Keratinocyte (primary cell): ENCODE measurements around the gene ARHGAP1. TPM values are rescaled to one million over a fixed set of nuclear protein-coding genes. Genes with fewer than 3 reads are reported as not detected.
"Not testable (repeated sequence)": the region's sequence is repeated elsewhere in the genome, so short reads cannot be mapped to it uniquely, and the experiment has no call there.

Source experiments
- DNase-seq: peaks from one replicate; pipeline ENCODE4 v3.0.0-alpha.2; 2011; ENCODE audit warnings: low read depth, missing footprints, low spot score
- FAIRE-seq: peaks from 2 replicates; lab custom pipeline; 2011; peaks lifted over from hg19 to GRCh38; lab: Jason Lieb, UNC
- H2AFZ ChIP-seq: 2 replicates; pipeline ENCODE4 v1.6.0; 2012; ENCODE audit warnings: low read length, control low read depth, inconsistent platforms; ENCODE audit not compliant: control insufficient read depth
- H3K27ac ChIP-seq: 2 replicates; pipeline ENCODE4 v1.5.1; 2011; ENCODE audit warnings: low read length; ENCODE audit not compliant: control insufficient read depth, insufficient read depth
- H3K27me3 ChIP-seq: 3 replicates; pipeline ENCODE4 v1.6.0; 2011; ENCODE audit warnings: low read length; ENCODE audit not compliant: control insufficient read depth, insufficient read depth; ENCODE audit errors: extremely low read depth
- H3K36me3 ChIP-seq, 2 experiments: 2 replicates in 1 of 2; 3 replicates in 1 of 2; pipeline ENCODE4 v1.5.1; 2011; ENCODE audit warnings: low read length in 2 of 2, mild to moderate bottlenecking in 1 of 2; ENCODE audit not compliant: control insufficient read depth in 2 of 2, insufficient read depth in 2 of 2; ENCODE audit errors: extremely low read depth in 1 of 2
- H3K4me1 ChIP-seq: 3 replicates; pipeline ENCODE4 v1.5.1; 2011; ENCODE audit warnings: low read length; ENCODE audit not compliant: control insufficient read depth, insufficient read depth; ENCODE audit errors: extremely low read depth
- H3K4me2 ChIP-seq: 3 replicates; pipeline ENCODE4 v1.6.0; 2011; ENCODE audit warnings: low read depth, low read length; ENCODE audit not compliant: control insufficient read depth, insufficient read depth; ENCODE audit errors: extremely low read depth
- H3K4me3 ChIP-seq, 3 experiments: fragments of 200-600 bp in 1 of 3; sonication (generic) in 1 of 3; 2 replicates in 2 of 3; 3 replicates in 1 of 3; pipeline ENCODE4 v1.5.1; 2011 to 2016; ENCODE audit warnings: low read length in 3 of 3, mild to moderate bottlenecking in 3 of 3, control low read depth in 2 of 3, inconsistent platforms in 1 of 3, low read depth in 1 of 3, mixed read lengths in 1 of 3, mixed run types in 1 of 3, moderate library complexity in 1 of 3; ENCODE audit not compliant: control insufficient read depth in 2 of 3, insufficient read depth in 2 of 3; ENCODE audit errors: extremely low read depth in 1 of 3
- H3K79me2 ChIP-seq: 2 replicates; pipeline ENCODE4 v1.6.0; 2012; ENCODE audit warnings: low read length; ENCODE audit not compliant: control insufficient read depth, insufficient read depth
- H3K9ac ChIP-seq: 3 replicates; pipeline ENCODE4 v1.6.0; 2011; ENCODE audit warnings: low read length; ENCODE audit not compliant: control insufficient read depth, insufficient read depth; ENCODE audit errors: extremely low read depth
- H3K9me1 ChIP-seq: 3 replicates; pipeline ENCODE4 v1.6.0; 2011; ENCODE audit warnings: low read length; ENCODE audit not compliant: control insufficient read depth, insufficient read depth; ENCODE audit errors: extremely low read depth
- H3K9me3 ChIP-seq: 2 replicates; pipeline ENCODE4 v1.5.1; 2012; ENCODE audit warnings: low read depth, low read length; ENCODE audit not compliant: control insufficient read depth
- H4K20me1 ChIP-seq: 3 replicates; pipeline ENCODE4 v1.6.0; 2011; ENCODE audit warnings: low read length; ENCODE audit not compliant: control insufficient read depth, insufficient read depth; ENCODE audit errors: extremely low read depth
- EZH2 ChIP-seq: IDR thresholded peaks from one replicate; pipeline ENCODE4 v1.6.1; 2012; ENCODE audit warnings: inconsistent platforms, mild to moderate bottlenecking, low read length, moderate library complexity
- dilution Hi-C: fragments of 300-500 bp; cut with MboI; formaldehyde crosslinking; loops from one replicate; pipeline ENCODE4 v1.7.0; 2020; ENCODE audit warnings: low sequenced_read_pairs; ENCODE audit not compliant: extremely low pct_ligation_motif_present
- polyA plus RNA-seq, 5 experiments: library from polyadenylated mRNA; depleted of rRNA in 3 of 5; stranded (reverse) in 3 of 5; stranded (forward) in 1 of 5; unstranded in 1 of 5; fragments of >200 nt; gene quantifications; 1 replicate in 1 of 5; 2 replicates in 3 of 5; 3 replicates in 1 of 5; pipeline versions ENCODE4 v1.2.1 to v1.2.3, GENCODE V29; 2011 to 2012; ENCODE audit warnings: missing spikeins in 2 of 5, low read depth in 1 of 5, low replicate concordance in 1 of 5
- TF ChIP-seq, protein P1 (sequence below), 3 experiments: IDR thresholded peaks in 1 of 3; conservative IDR thresholded peaks in 1 of 3; optimal IDR thresholded peaks in 1 of 3; 2 replicates in 2 of 3; 3 replicates in 1 of 3; pipeline versions ENCODE3 to v1.5.1; 2011; ENCODE audit warnings: low read length in 3 of 3, mild to moderate bottlenecking in 3 of 3, moderate library complexity in 2 of 3, control low read depth in 1 of 3, inconsistent platforms in 1 of 3; ENCODE audit not compliant: insufficient read depth in 2 of 3; ENCODE audit errors: extremely low read depth in 1 of 3

Gene ARHGAP1
- polyA plus RNA-seq, 1 donor (not counting 4 experiments of a cell fraction or from before 2014, with no cell fraction given), result 19.5 TPM

DNA sequence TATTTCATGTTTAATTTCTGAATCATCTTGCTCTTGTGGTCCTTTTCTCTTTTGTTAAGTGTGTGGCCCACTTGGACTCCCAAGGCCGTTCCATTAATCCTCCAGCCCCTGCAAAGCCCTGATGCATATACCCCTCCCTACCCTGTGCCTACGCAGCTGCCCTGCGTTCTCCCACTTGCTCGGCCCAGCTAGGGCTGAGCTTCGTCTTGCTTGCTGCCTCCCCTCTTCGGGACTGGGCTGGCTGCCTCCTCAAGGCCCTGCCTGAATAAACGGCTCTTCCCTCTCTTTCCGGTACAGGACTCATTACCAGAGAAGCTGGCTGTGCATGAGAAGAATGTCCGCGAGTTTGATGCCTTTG lies 28.5 kb downstream of the ARHGAP1 start:
- no peaks in the 10 kb centered on the region for H4K20me1 ChIP-seq
- H3K9me3 ChIP-seq, result no peaks in the 10 kb centered on the region
- H3K9me1 ChIP-seq, result no peaks in the 10 kb centered on the region
- TF ChIP-seq EZH2, result no peak
- TF ChIP-seq, protein P1, sequence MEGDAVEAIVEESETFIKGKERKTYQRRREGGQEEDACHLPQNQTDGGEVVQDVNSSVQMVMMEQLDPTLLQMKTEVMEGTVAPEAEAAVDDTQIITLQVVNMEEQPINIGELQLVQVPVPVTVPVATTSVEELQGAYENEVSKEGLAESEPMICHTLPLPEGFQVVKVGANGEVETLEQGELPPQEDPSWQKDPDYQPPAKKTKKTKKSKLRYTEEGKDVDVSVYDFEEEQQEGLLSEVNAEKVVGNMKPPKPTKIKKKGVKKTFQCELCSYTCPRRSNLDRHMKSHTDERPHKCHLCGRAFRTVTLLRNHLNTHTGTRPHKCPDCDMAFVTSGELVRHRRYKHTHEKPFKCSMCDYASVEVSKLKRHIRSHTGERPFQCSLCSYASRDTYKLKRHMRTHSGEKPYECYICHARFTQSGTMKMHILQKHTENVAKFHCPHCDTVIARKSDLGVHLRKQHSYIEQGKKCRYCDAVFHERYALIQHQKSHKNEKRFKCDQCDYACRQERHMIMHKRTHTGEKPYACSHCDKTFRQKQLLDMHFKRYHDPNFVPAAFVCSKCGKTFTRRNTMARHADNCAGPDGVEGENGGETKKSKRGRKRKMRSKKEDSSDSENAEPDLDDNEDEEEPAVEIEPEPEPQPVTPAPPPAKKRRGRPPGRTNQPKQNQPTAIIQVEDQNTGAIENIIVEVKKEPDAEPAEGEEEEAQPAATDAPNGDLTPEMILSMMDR (optimal IDR thresholded peaks at IDR 0.05 in 1 of 3, IDR thresholded peaks at IDR 0.05 in 1 of 3, conservative IDR thresholded peaks at IDR 0.05 in 1 of 3; ENCODE audit: extremely low read depth in 1 of 3, insufficient read depth in 2 of 3, low read length in 3 of 3), result no peak
- H3K9ac ChIP-seq, result no peak overlapping the region
- H3K36me3 ChIP-seq, result peaks cover 23 to 43% of the 10 kb centered on the region in 2 experiments
- no peak for DNase-seq
- H3K27ac ChIP-seq, result no peak overlapping the region
- no peaks in the 10 kb centered on the region for H3K79me2 ChIP-seq
- no peak overlapping the region for H3K4me3 ChIP-seq
- H3K27me3 ChIP-seq, result no peaks in the 10 kb centered on the region
- no peak for FAIRE-seq
- H3K4me1 ChIP-seq, result peaks cover 20% of the 10 kb centered on the region
- dilution Hi-C loops, result no loop called here
- H2AFZ ChIP-seq, result no peak overlapping the region
- no peak overlapping the region for H3K4me2 ChIP-seq

DNA sequence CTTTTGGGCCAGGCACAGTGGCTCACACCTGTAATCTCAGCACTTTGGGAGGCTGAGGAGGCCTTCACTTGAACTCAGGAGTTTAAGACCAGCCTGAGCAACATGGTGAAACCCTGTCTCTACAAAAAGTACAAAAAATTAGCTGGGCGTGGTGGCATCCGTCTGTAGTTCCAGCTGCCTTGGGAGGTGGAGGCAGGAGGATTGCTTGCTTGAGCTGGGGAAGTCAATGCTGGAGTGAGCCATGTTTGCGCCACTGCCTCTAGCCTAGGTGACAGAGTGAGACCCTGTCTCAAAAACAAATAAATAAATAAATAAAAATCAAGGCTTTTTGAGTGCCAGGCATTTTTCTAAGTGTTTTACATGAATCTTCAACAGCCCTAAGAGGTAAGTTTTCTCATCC lies 29.9 kb downstream of the ARHGAP1 start:
- H3K4me2 ChIP-seq, FAIRE-seq, H3K27ac ChIP-seq, DNase-seq, H3K9me3 ChIP-seq, H3K27me3 ChIP-seq, H2AFZ ChIP-seq, H3K9ac ChIP-seq, dilution Hi-C loops, H4K20me1 ChIP-seq, H3K4me3 ChIP-seq, H3K79me2 ChIP-seq, H3K9me1 ChIP-seq: not testable (repeated sequence)
- Histone ChIP-seq H3K36me3 (peaks cover 25 to 42% of the 10 kb centered on the region in 2 experiments), H3K4me1 (peaks cover 13% of the 10 kb centered on the region)

DNA sequence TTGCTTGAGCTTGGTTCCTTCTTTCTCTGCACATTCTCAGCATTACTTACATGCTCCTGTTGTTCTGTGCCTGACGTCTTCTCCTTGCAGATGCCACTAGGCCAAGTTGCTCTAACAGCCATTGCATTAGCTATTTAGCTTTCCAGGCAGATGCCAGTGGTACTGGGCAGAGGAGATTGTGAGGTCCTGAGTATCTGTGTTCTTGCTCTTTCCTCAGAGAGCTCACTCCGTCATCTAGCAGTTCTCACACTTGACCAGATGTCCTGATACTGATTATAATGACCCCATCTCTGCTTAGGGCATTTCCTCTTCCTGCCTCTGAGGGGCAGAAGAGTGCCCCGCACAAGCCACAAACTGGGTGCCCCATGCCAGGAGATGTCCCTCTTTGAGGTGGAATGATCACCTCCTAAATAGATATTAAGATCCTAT lies 30.7 kb downstream of the ARHGAP1 start:
- peaks cover 30 to 42% of the 10 kb centered on the region in 2 experiments for H3K36me3 ChIP-seq
- H3K4me3 ChIP-seq, result no peak overlapping the region
- TF ChIP-seq, protein P1 (optimal IDR thresholded peaks at IDR 0.05 in 1 of 3, IDR thresholded peaks at IDR 0.05 in 1 of 3, conservative IDR thresholded peaks at IDR 0.05 in 1 of 3; ENCODE audit: extremely low read depth in 1 of 3, insufficient read depth in 2 of 3, low read length in 3 of 3), result peak; percentile 36 to 66 (median 58)
- TF ChIP-seq EZH2, result no peak
- DNase-seq, result no peak
- no peak overlapping the region for H3K9ac ChIP-seq
- peaks cover 5% of the 10 kb centered on the region for H3K4me1 ChIP-seq
- dilution Hi-C loops, result no loop called here
- no peak overlapping the region for H3K4me2 ChIP-seq
- no peaks in the 10 kb centered on the region for H3K27me3 ChIP-seq
- no peaks in the 10 kb centered on the region for H3K79me2 ChIP-seq
- H4K20me1 ChIP-seq, result no peaks in the 10 kb centered on the region
- no peak overlapping the region for H2AFZ ChIP-seq
- H3K9me3 ChIP-seq, result no peaks in the 10 kb centered on the region
- H3K9me1 ChIP-seq, result no peaks in the 10 kb centered on the region
- H3K27ac ChIP-seq, result no peak overlapping the region
- FAIRE-seq, result peak; percentile 70
